ENCODE data around the gene TRIM13. TPM values are rescaled to one million over a fixed set of nuclear protein-coding genes. Genes with fewer than 3 reads are reported as not detected.

Gene TRIM13
- total RNA-seq, 1 donor from 2014 or later, result 12.2 TPM

GRCh38 chr13:50012396-50013169 is 15.7 kb downstream of the TRIM13 start:
- no peak overlapping the region for H3K4me3 ChIP-seq (ENCODE audit: low read depth, low read length)
- DNase-seq (ENCODE audit: low read depth), result no peak
- no peak for TF ChIP-seq CTCF (conservative IDR thresholded peaks at IDR 0.05; ENCODE audit: low read depth, low read length)

GRCh38 chr13:50014386-50014785 is 17.5 kb downstream of the TRIM13 start:
- DNase-seq (ENCODE audit: low read depth), result no peak
- H3K4me3 ChIP-seq (ENCODE audit: low read depth, low read length), result no peak overlapping the region
- no peak for TF ChIP-seq CTCF (conservative IDR thresholded peaks at IDR 0.05; ENCODE audit: low read depth, low read length)

- no peak for TF ChIP-seq CTCF (conservative IDR thresholded peaks at IDR 0.05; ENCODE audit: low read depth, low read length)
- no peak for DNase-seq (ENCODE audit: low read depth)
- no peak within 1 kb of the TSS for H3K4me3 ChIP-seq (ENCODE audit: low read depth, low read length)
Observed at GRCh38 chr13:50015258-50015657, 18.4 kb downstream of the TRIM13 start, which contains the start of gene KCNRG. Gene KCNRG, plus strand, starts transcription at chr13:50015444. Its CDS starts 50 bp downstream, at chr13:50015494.

- no peak overlapping the region for H3K4me3 ChIP-seq (ENCODE audit: low read depth, low read length)
- no peak for DNase-seq (ENCODE audit: low read depth)
- TF ChIP-seq CTCF (conservative IDR thresholded peaks at IDR 0.05; ENCODE audit: low read depth, low read length), result no peak
Observed at GRCh38 chr13:50015750-50016149, 18.9 kb downstream of the TRIM13 start.

- no peak for TF ChIP-seq CTCF (conservative IDR thresholded peaks at IDR 0.05; ENCODE audit: low read depth, low read length)
- no peak overlapping the region for H3K4me3 ChIP-seq (ENCODE audit: low read depth, low read length)
- no peak for DNase-seq (ENCODE audit: low read depth)
Observed at GRCh38 chr13:50016444-50016843, 19.6 kb downstream of the TRIM13 start.

GRCh38 chr13:50017819-50018218 is 21.0 kb downstream of the TRIM13 start:
- TF ChIP-seq CTCF (conservative IDR thresholded peaks at IDR 0.05; ENCODE audit: low read depth, low read length), result no peak
- H3K4me3 ChIP-seq (ENCODE audit: low read depth, low read length), result no peak overlapping the region
- DNase-seq (ENCODE audit: low read depth), result no peak

GRCh38 chr13:50025436-50025835 is 28.6 kb downstream of the TRIM13 start:
- no peak overlapping the region for H3K4me3 ChIP-seq (ENCODE audit: low read depth, low read length)
- no peak for DNase-seq (ENCODE audit: low read depth)
- TF ChIP-seq CTCF (conservative IDR thresholded peaks at IDR 0.05; ENCODE audit: low read depth, low read length), result no peak

All from epithelial cell of proximal tubule (primary cell).